Neural cell (in vitro differentiated cells): ENCODE results near the gene INPP5A. TPM values are rescaled to one million over a fixed set of nuclear protein-coding genes. Genes with fewer than 3 reads are reported as not detected.

Source experiments
- H2AFZ ChIP-seq: fragments of 200-600, 300-800 bp; sonication (generic), shearing (Covaris generic); 2 replicates; pipeline ENCODE4 v1.6.0; 2014; ENCODE audit warnings: low read depth, mild to moderate bottlenecking, antibody characterized with exemption, low read length, moderate library complexity
- H3F3A ChIP-seq: fragments of 200-600 bp; shearing (Covaris generic); 2 replicates; pipeline ENCODE4 v1.6.1; 2016; ENCODE audit warnings: mild to moderate bottlenecking, moderate library complexity, mixed read lengths, antibody characterized with exemption, low read length; ENCODE audit not compliant: insufficient read depth, poor library complexity, severe bottlenecking
- H3K27ac ChIP-seq: fragments of 200-600, 300-800 bp; sonication (generic), shearing (Covaris generic); 2 replicates; pipeline ENCODE4 v1.5.1; 2014; ENCODE audit warnings: mild to moderate bottlenecking, low read length, moderate library complexity
- H3K27me3 ChIP-seq: fragments of 300-800, 200-600 bp; sonication (generic), shearing (Covaris generic); 2 replicates; pipeline ENCODE4 v1.6.0; 2014; ENCODE audit warnings: mild to moderate bottlenecking, low read depth, low read length, moderate library complexity; ENCODE audit not compliant: insufficient read depth
- H3K36me3 ChIP-seq: fragments of 300-800, 200-600 bp; sonication (generic), shearing (Covaris generic); 2 replicates; pipeline ENCODE4 v1.5.1; 2014; ENCODE audit warnings: mild to moderate bottlenecking, antibody characterized with exemption, low read length, moderate library complexity; ENCODE audit not compliant: insufficient read depth
- H3K4me2 ChIP-seq: fragments of 300-800, 200-600 bp; sonication (generic), shearing (Covaris generic); 2 replicates; pipeline ENCODE4 v1.6.0; 2014; ENCODE audit warnings: mild to moderate bottlenecking, low read length
- H3K4me3 ChIP-seq: fragments of 300-800, 200-600 bp; sonication (generic), shearing (Covaris generic); 2 replicates; pipeline ENCODE4 v1.5.1; 2014; ENCODE audit warnings: mild to moderate bottlenecking, low read length, moderate library complexity
- H3K79me2 ChIP-seq: fragments of 200-600 bp; shearing (Covaris generic); replicated peaks from 2 replicates; pipeline ENCODE4 v1.6.0; 2014; ENCODE audit warnings: mild to moderate bottlenecking, low read length, moderate library complexity; ENCODE audit not compliant: insufficient read depth
- H3K9ac ChIP-seq: fragments of 300-800, 200-600 bp; sonication (generic), shearing (Covaris generic); 2 replicates; pipeline ENCODE4 v1.6.1; 2016; ENCODE audit warnings: mild to moderate bottlenecking, low read length, mixed read lengths
- H3K9me2 ChIP-seq: fragments of 200-600 bp; shearing (Covaris generic); 2 replicates; pipeline ENCODE4 v1.6.1; 2016; ENCODE audit warnings: mild to moderate bottlenecking, low read length, mixed read lengths; ENCODE audit not compliant: insufficient read depth
- H3K9me3 ChIP-seq: fragments of 200-600, 300-800 bp; sonication (generic), shearing (Covaris generic); 2 replicates; pipeline ENCODE4 v1.6.1; 2016; ENCODE audit warnings: mild to moderate bottlenecking, mixed run types, low read length, moderate library complexity, mixed read lengths
- H4K20me1 ChIP-seq: fragments of 200-600 bp; shearing (Covaris generic); 2 replicates; pipeline ENCODE4 v1.6.1; 2016; ENCODE audit warnings: mild to moderate bottlenecking, mixed run types; ENCODE audit not compliant: insufficient read depth
- EP300 ChIP-seq: fragments of 450-650 bp; conservative IDR thresholded peaks from 2 replicates; pipeline ENCODE4 v1.6.1; 2014; ENCODE audit warnings: antibody characterized with exemption, mild to moderate bottlenecking, moderate library complexity; ENCODE audit not compliant: poor library complexity, severe bottlenecking
- EZH2 ChIP-seq: fragments of 200-600, 300-800 bp; shearing (Covaris generic), sonication (generic); IDR thresholded peaks from 2 replicates; pipeline ENCODE4 v1.6.1; 2014; ENCODE audit warnings: antibody characterized with exemption, low read length, borderline replicate concordance, mild to moderate bottlenecking; ENCODE audit not compliant: insufficient read depth, poor library complexity, severe bottlenecking
- MXI1 ChIP-seq: fragments of 450-650 bp; conservative IDR thresholded peaks from 2 replicates; pipeline ENCODE4 v1.6.1; 2014; ENCODE audit warnings: antibody characterized with exemption, mild to moderate bottlenecking; ENCODE audit not compliant: poor library complexity, severe bottlenecking
- POLR2AphosphoS5 ChIP-seq: IDR thresholded peaks from 2 replicates; pipeline ENCODE4 v1.6.1; 2012
- RAD21 ChIP-seq: fragments of 450-650 bp; conservative IDR thresholded peaks from 2 replicates; pipeline ENCODE4 v1.6.1; 2014; ENCODE audit warnings: antibody characterized with exemption, mild to moderate bottlenecking, moderate library complexity
- SMC3 ChIP-seq: fragments of 450-650 bp; conservative IDR thresholded peaks from 2 replicates; pipeline ENCODE4 v1.6.1; 2014; ENCODE audit warnings: antibody characterized with exemption, mild to moderate bottlenecking, moderate library complexity; ENCODE audit not compliant: poor library complexity
- TAF1 ChIP-seq: IDR thresholded peaks from 2 replicates; pipeline ENCODE4 v1.6.1; 2012; ENCODE audit warnings: low read depth
- polyA plus RNA-seq: library from polyadenylated mRNA; depleted of rRNA; stranded (reverse); fragments of >200 nt; gene quantifications from 2 replicates; pipeline ENCODE4 v1.2.3, GENCODE V29; 2014
- TF ChIP-seq, protein P1 (sequence below): IDR thresholded peaks from 2 replicates; pipeline ENCODE4 v1.6.1; 2012; ENCODE audit warnings: borderline replicate concordance
- TF ChIP-seq, protein P2 (sequence below): fragments of 450-650 bp; IDR thresholded peaks from 2 replicates; pipeline ENCODE4 v1.5.1; 2014; ENCODE audit warnings: antibody characterized with exemption, mild to moderate bottlenecking, moderate library complexity; ENCODE audit not compliant: poor library complexity, severe bottlenecking

The INPP5A gene
- polyA plus RNA-seq, 1 donor from 2014 or later: 48.8 TPM

DNA sequence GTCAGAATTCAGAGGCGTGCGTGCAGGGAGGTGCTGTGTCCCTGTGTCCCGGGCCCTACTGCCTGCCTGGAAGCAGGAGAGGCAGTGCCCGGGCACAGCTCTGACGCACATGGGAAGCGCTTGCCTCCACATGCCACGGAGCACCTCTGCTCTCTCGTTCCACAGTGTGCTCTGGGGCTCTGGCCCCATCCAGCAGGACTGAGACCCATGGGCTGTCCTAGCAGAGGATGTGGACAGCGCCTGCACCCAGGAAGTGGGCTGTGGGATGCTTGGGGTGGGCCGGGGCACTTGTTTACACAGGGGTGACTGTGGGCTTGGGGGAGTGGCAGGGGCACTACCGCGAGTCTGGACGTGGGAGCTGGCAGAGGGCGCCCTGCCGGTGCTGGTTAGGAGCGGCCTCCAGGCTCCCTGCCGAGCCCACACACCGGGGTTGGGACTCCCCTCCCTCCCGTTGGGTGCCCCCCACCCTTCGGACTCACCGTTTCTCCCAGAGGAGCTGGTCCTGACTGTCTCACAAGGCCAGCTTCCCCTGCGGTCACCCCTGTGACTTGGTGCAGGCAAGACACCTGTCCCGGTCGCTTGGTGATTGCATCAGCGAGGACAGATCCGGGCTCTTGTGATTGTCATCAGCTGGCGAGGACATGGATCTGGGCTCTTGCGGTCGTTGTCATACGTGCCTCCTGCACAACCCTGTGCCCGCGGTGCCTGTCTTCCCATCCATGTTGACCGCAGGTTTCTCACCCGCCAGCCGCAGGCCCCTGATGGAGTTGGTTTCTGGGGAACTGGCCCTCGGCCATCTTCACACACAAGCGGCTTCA, 165.2 kb downstream of the INPP5A start:
- H3K9me3 ChIP-seq: peaks cover 16% of the 10 kb centered on the region
- H2AFZ ChIP-seq: no peak overlapping the region
- no peaks in the 10 kb centered on the region for H4K20me1 ChIP-seq
- TF ChIP-seq RAD21 (no peak), EP300 (no peak), MXI1 (no peak), SMC3 (no peak), EZH2 (no peak), TAF1 (no peak), POLR2AphosphoS5 (no peak)
- TF ChIP-seq, protein P1, sequence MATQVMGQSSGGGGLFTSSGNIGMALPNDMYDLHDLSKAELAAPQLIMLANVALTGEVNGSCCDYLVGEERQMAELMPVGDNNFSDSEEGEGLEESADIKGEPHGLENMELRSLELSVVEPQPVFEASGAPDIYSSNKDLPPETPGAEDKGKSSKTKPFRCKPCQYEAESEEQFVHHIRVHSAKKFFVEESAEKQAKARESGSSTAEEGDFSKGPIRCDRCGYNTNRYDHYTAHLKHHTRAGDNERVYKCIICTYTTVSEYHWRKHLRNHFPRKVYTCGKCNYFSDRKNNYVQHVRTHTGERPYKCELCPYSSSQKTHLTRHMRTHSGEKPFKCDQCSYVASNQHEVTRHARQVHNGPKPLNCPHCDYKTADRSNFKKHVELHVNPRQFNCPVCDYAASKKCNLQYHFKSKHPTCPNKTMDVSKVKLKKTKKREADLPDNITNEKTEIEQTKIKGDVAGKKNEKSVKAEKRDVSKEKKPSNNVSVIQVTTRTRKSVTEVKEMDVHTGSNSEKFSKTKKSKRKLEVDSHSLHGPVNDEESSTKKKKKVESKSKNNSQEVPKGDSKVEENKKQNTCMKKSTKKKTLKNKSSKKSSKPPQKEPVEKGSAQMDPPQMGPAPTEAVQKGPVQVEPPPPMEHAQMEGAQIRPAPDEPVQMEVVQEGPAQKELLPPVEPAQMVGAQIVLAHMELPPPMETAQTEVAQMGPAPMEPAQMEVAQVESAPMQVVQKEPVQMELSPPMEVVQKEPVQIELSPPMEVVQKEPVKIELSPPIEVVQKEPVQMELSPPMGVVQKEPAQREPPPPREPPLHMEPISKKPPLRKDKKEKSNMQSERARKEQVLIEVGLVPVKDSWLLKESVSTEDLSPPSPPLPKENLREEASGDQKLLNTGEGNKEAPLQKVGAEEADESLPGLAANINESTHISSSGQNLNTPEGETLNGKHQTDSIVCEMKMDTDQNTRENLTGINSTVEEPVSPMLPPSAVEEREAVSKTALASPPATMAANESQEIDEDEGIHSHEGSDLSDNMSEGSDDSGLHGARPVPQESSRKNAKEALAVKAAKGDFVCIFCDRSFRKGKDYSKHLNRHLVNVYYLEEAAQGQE: no peak
- TF ChIP-seq, protein P2, sequence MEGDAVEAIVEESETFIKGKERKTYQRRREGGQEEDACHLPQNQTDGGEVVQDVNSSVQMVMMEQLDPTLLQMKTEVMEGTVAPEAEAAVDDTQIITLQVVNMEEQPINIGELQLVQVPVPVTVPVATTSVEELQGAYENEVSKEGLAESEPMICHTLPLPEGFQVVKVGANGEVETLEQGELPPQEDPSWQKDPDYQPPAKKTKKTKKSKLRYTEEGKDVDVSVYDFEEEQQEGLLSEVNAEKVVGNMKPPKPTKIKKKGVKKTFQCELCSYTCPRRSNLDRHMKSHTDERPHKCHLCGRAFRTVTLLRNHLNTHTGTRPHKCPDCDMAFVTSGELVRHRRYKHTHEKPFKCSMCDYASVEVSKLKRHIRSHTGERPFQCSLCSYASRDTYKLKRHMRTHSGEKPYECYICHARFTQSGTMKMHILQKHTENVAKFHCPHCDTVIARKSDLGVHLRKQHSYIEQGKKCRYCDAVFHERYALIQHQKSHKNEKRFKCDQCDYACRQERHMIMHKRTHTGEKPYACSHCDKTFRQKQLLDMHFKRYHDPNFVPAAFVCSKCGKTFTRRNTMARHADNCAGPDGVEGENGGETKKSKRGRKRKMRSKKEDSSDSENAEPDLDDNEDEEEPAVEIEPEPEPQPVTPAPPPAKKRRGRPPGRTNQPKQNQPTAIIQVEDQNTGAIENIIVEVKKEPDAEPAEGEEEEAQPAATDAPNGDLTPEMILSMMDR: no peak
- H3K36me3 ChIP-seq: no peaks in the 10 kb centered on the region
- no peaks in the 10 kb centered on the region for H3F3A ChIP-seq
- no peaks in the 10 kb centered on the region for H3K27me3 ChIP-seq
- H3K4me3 ChIP-seq: no peak overlapping the region
- no peak overlapping the region for H3K9ac ChIP-seq
- no peak overlapping the region for H3K27ac ChIP-seq
- no peaks in the 10 kb centered on the region for H3K9me2 ChIP-seq
- no peaks in the 10 kb centered on the region for H3K79me2 ChIP-seq
- H3K4me2 ChIP-seq: no peak overlapping the region

DNA sequence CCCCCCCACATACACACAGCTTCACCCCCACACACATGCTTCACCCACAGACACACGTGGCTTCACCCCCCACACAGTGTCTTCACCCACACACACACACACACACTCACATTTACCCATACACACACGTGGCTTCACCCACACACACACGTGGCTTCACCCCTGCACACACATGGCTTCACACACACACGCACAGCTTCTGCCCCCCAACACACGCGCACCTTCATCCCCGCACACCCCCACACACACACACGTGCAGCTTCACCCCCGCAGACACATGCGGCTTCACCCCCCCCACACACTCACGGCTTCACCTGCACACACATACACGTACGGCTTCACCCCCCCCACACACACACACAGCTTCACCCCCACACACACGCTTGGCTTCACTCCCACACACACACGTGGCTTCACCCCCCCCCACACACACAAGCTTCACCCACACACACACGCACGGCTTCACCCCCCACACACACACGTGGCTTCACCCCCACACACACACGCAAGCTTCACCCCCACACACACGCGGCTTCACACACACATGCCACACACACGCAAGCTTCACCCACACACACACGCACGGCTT, 165.9 kb downstream of the INPP5A start:
- H3K36me3 ChIP-seq: no peaks in the 10 kb centered on the region

More for the DNA sequence above, 165.9 kb downstream of the INPP5A start:
- Histone ChIP-seq H3K27me3 (no peaks in the 10 kb centered on the region), H3K27ac (no peak overlapping the region), H3K9me2 (no peaks in the 10 kb centered on the region), H3F3A (no peaks in the 10 kb centered on the region), H3K4me2 (no peak overlapping the region), H3K79me2 (no peaks in the 10 kb centered on the region), H4K20me1 (no peaks in the 10 kb centered on the region), H3K9me3 (peaks cover 16% of the 10 kb centered on the region), H2AFZ (no peak overlapping the region), H3K4me3 (no peak overlapping the region), H3K9ac (no peak overlapping the region)
- no peak for TF ChIP-seq EZH2
